Fibroblast of villous mesenchyme (primary cell): ENCODE results near the gene ZNRF4. TPM values are rescaled to one million over a fixed set of nuclear protein-coding genes. Genes with fewer than 3 reads are reported as not detected.

Experiments
- DNase-seq: peaks from one replicate; pipeline ENCODE4 v3.0.0-alpha.2; 2010; ENCODE audit warnings: low read depth
- H3K4me3 ChIP-seq: 2 replicates; pipeline ENCODE4 v1.5.1; 2011; ENCODE audit warnings: low read depth, mild to moderate bottlenecking, low read length
- CTCF ChIP-seq: IDR thresholded peaks from 2 replicates; pipeline ENCODE4 v1.5.1; 2012; ENCODE audit warnings: low read depth, mild to moderate bottlenecking, low read length; ENCODE audit not compliant: insufficient read depth
- total RNA-seq: library from RNA; depleted of rRNA; stranded (reverse); fragments of >200 nt; gene quantifications from 2 replicates; pipeline ENCODE4 v1.2.3, GENCODE V29; 2012

The ZNRF4 gene
- total RNA-seq, 1 donor, result not detected

- DNase-seq, result no peak
- TF ChIP-seq CTCF, result no peak
- H3K4me3 ChIP-seq, result no peak overlapping the region
Observed at GRCh38 chr19:5498830-5499550, 43.8 kb downstream of the ZNRF4 start.

- TF ChIP-seq CTCF, result no peak
- DNase-seq, result no peak
- no peak overlapping the region for H3K4me3 ChIP-seq
Observed at GRCh38 chr19:5501907-5502306, 46.7 kb downstream of the ZNRF4 start.

- no peak overlapping the region for H3K4me3 ChIP-seq
- DNase-seq, result no peak
- TF ChIP-seq CTCF, result no peak
Observed at GRCh38 chr19:5503598-5503997, 48.4 kb downstream of the ZNRF4 start.

GRCh38 chr19:5504114-5504513 is 48.9 kb downstream of the ZNRF4 start:
- TF ChIP-seq CTCF, result peak; percentile 4
- no peak for DNase-seq
- no peak overlapping the region for H3K4me3 ChIP-seq

Other genes with a start within 250 kb of the ZNRF4 start
- gene PTPRS, start 114.6 kb upstream of the ZNRF4 start, total RNA-seq, result 114 and 123 TPM in 2 replicates
- not detected in 2 replicates for gene TINCR, start 112.5 kb downstream of the ZNRF4 start, total RNA-seq
- 30.6 and 39.7 TPM in 2 replicates for gene SAFB2, start 167.4 kb downstream of the ZNRF4 start, total RNA-seq
- 37.4 and 40.6 TPM in 2 replicates for gene SAFB, start 167.7 kb downstream of the ZNRF4 start, total RNA-seq
- gene MICOS13, start 225.1 kb downstream of the ZNRF4 start, total RNA-seq, result 21.2 and 31.9 TPM in 2 replicates
- gene HSD11B1L, start 225.6 kb downstream of the ZNRF4 start, total RNA-seq, result 6.5 and 9.0 TPM in 2 replicates
- 257 and 261 TPM in 2 replicates for gene RPL36, start 234.9 kb downstream of the ZNRF4 start, total RNA-seq